Mucosa of descending colon (tissue), 3 donors: ENCODE measurements around the gene RUNX1. TPM values are rescaled to one million over a fixed set of nuclear protein-coding genes. Genes with fewer than 3 reads are reported as not detected.

ENCODE experiments used
- ATAC-seq: fragments of 200-7000 bp; cut with Tn5 transposase; one replicate; pipeline ENCODE4 v1.9.1; 2020; ENCODE audit warnings: mild to moderate bottlenecking, moderate library complexity
- DNase-seq, 3 donors: peaks; one replicate each; pipeline ENCODE4 v3.0.0-alpha.2; 2020
- H3K36me3 ChIP-seq: fragments of 200-600 bp; one replicate; pipeline ENCODE4 v1.8.0; 2021; ENCODE audit warnings: low read depth, mild to moderate bottlenecking
- H3K4me1 ChIP-seq: fragments of 200-600 bp; one replicate; pipeline ENCODE4 v1.8.0; 2021; ENCODE audit warnings: low read depth, mild to moderate bottlenecking
- H3K4me3 ChIP-seq: fragments of 200-600 bp; one replicate; pipeline ENCODE4 v1.8.0; 2021; ENCODE audit warnings: mild to moderate bottlenecking
- H3K9me3 ChIP-seq: fragments of 200-600 bp; one replicate; pipeline ENCODE4 v1.8.0; 2021; ENCODE audit warnings: mild to moderate bottlenecking
- CTCF ChIP-seq: fragments of 200-600 bp; IDR thresholded peaks from one replicate; pipeline ENCODE4 v1.8.0; 2022; ENCODE audit warnings: antibody characterized with exemption, mild to moderate bottlenecking
- intact Hi-C, 2 donors: fragments of 100-400 bp; cut with DNase I in 1 of 2; cut with micrococcal nuclease in 1 of 2; formaldehyde crosslinking; loops; one replicate each; pipeline versions ENCODE4 v1.11.0 to v1.11.1; 2022; cut with DNase I, micrococcal nuclease
- total RNA-seq, 3 donors: library from RNA; stranded (reverse); fragmentation: NEBNext Ultra II Directional in 2 of 3; extraction: Animal tissue kit (Norgen Biotek cat#: 25700) in 2 of 3; gene quantifications; one replicate each; pipeline versions ENCODE4 v1.2.1 to v1.2.4, GENCODE V29; 2021 to 2023
- donor health status: DM: no; HTN: no; CAD: no; lungs with moderate emphysema.
- donor health status: DM: no; HTN: no; CAD: no.
- donor health status: DM: no; HTN: yes; CAD: no.

RUNX1 gene
- total RNA-seq, 3 donors from 2014 or later, result 16.5 to 29.4 (median 24.0) TPM

- no peaks in the 10 kb centered on the region for H3K4me1 ChIP-seq
- DNase-seq (no peak), ATAC-seq (no peak)
- intact Hi-C loops, result no loop called here
- H3K9me3 ChIP-seq, result no peaks in the 10 kb centered on the region
- TF ChIP-seq CTCF, result no peak
- no peaks in the 10 kb centered on the region for H3K36me3 ChIP-seq
- no peak overlapping the region for H3K4me3 ChIP-seq
Measured at GRCh38 chr21:34936883-34937563, 112.1 kb downstream of the RUNX1 start.

GRCh38 chr21:34936371-34936789 lies 112.7 kb downstream of the RUNX1 start:
- H3K4me1 ChIP-seq, result no peaks in the 10 kb centered on the region
- ATAC-seq (peak; percentile 35), DNase-seq (no peak)
- TF ChIP-seq CTCF, result no peak
- H3K4me3 ChIP-seq, result no peak overlapping the region
- no peaks in the 10 kb centered on the region for H3K9me3 ChIP-seq
- intact Hi-C loops, result no loop called here
- H3K36me3 ChIP-seq, result no peaks in the 10 kb centered on the region

- no peak for DNase-seq
- intact Hi-C loops, result no loop called here
- no peak for TF ChIP-seq CTCF
- Histone ChIP-seq H3K9me3 (no peaks in the 10 kb centered on the region), H3K4me3 (no peak overlapping the region), H3K36me3 (no peaks in the 10 kb centered on the region), H3K4me1 (no peaks in the 10 kb centered on the region)
- no peak for ATAC-seq
Measured at GRCh38 chr21:34935898-34936297, 113.2 kb downstream of the RUNX1 start.

GRCh38 chr21:34935452-34935851 lies 113.7 kb downstream of the RUNX1 start:
- Histone ChIP-seq H3K36me3 (no peaks in the 10 kb centered on the region), H3K9me3 (no peaks in the 10 kb centered on the region), H3K4me3 (no peak overlapping the region), H3K4me1 (no peaks in the 10 kb centered on the region)
- no peak for TF ChIP-seq CTCF
- intact Hi-C loops, result no loop called here
- DNase-seq (no peak), ATAC-seq (no peak)

- Histone ChIP-seq H3K9me3 (no peaks in the 10 kb centered on the region), H3K4me3 (no peak overlapping the region), H3K36me3 (no peaks in the 10 kb centered on the region), H3K4me1 (no peaks in the 10 kb centered on the region)
- TF ChIP-seq CTCF, result no peak
- ATAC-seq (no peak), DNase-seq (no peak)
- intact Hi-C loops, result no loop called here
Measured at GRCh38 chr21:34934350-34934749, 114.8 kb downstream of the RUNX1 start.
